Medulla oblongata (tissue), 1 donor: ENCODE measurements around the gene NOBOX.
"Not testable (repeated sequence)": the region's sequence is repeated elsewhere in the genome, so short reads cannot be mapped to it uniquely, and the experiment has no call there.

Experiments used
- DNase-seq: peaks from one replicate; pipeline ENCODE4 v3.0.0-alpha.2; 2015; ENCODE audit errors: extremely low spot score

The NOBOX gene

GRCh38 chr7:144391823-144392255 lies 11.7 kb downstream of the NOBOX start:
- peak; percentile 80 for DNase-seq

DNA sequence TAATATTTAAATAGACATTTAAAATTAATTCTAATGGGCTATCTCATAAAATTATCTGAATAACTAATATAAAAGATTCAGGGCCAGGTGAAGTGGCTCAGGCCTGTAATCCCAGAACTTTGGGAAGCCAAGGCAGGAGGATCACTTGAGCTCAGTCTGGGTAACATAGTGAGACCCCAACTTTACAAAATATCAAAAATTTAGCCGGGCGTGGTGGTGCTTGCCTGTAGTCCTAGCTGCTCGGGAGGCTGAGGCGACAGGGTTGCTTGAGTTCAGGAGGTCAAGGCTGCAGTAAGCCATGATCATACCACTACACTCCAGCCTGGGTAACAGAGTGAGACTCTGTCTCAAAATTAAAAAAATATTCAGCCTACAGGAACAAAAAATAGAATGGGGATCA lies 12.5 kb downstream of the NOBOX start:
- no peak for DNase-seq

DNA sequence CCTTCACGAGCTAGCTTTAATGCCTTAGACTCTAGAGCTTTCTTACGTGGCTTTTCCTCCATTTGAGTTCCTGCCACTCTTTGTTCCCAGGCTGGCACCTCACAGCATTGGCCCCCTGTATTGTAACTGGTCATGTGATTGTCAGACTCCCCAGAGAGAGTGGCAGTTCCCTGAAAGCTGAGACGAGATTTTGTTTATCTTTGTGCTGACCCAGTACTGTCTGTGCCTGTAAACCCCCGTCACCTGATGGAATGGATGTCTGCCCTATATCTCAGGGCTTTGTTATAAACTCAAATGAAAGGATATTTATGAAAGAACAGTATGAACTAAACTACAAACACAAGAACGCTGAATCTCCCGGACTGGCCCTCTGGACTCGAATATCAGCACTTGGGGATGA lies 13.0 kb downstream of the NOBOX start:
- DNase-seq: peak; percentile 43

DNA sequence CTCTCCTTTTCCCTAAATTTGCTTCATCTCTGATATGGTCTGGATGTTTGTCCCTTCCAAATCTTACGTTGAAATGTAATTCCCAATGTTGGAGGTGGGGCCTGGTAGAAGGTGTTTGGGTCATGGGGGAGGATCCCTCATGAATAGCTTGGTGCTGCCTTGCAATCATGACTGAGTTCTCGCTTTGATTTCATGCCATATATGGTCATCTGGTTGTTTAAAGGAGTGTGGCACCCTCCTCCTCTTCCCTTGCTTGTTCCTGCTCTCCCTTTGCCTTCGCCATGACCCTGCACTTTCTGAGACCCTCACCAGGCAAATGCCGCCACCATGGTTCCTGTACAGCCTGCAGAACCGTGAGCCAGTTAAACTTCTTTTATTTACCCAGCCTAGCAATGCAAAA lies 14.5 kb downstream of the NOBOX start:
- no peak for DNase-seq

- no peak for DNase-seq
Measured at GRCh38 chr7:144386741-144387140, 16.8 kb downstream of the NOBOX start.

DNA sequence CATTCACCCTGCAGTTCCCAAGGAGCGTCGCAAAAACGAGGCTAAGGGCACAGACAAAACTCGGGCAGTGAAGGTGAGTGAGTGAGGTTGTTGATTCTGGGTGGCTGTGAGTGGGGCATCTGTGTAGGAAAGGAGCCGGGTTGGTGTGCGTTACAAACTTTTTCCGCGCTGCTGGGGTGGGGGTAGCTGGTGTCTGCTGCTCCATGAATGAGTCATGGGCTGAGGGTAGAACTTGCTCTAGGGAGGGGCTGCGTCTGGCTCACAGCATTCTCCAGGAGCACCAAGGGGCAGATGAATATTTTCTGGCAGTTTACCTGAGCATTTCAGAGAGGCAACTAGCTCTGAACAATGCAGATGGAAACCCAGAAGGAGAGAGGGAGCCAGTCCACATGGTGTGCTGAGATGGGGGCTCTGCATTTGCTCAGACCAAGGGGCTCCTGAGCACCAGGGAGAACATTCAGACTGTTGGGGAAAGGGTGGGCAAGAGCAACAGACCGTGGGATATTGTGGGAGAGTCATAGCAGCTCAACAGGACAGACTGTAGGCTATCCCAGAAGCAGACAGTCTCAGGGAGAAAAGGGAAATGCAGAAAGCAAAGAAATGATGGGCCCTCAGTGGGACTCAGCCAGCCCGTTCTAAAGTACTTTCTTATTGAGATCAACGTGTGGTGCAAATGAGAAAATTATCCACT lies 18.8 kb downstream of the NOBOX start:
- DNase-seq: no peak

GRCh38 chr7:144384071-144384470 lies 19.4 kb downstream of the NOBOX start:
- DNase-seq: no peak

GRCh38 chr7:144379776-144380384 lies 23.6 kb downstream of the NOBOX start:
- no peak for DNase-seq

DNA sequence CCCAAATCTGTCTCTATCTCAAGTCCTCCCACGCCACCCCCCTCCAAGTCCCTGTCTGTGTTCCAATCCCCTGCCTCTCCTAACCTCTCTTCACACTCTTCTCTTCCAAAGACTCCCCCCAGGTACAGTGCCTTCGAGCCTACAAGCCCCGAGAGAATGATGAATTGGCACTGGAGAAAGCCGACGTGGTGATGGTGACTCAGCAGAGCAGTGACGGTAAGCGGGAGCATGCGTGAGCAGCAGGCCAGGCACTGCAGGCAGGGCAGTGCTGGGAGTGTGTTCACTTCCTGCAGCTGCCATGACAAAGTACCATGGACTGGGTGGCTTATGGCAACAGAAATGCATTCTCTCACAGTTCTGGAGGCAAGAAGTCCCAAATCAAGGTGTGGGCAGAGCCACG lies 24.8 kb downstream of the NOBOX start:
- DNase-seq: no peak

- not testable (repeated sequence) for DNase-seq
Measured at GRCh38 chr7:144369221-144369620, 34.3 kb downstream of the NOBOX start.

DNA sequence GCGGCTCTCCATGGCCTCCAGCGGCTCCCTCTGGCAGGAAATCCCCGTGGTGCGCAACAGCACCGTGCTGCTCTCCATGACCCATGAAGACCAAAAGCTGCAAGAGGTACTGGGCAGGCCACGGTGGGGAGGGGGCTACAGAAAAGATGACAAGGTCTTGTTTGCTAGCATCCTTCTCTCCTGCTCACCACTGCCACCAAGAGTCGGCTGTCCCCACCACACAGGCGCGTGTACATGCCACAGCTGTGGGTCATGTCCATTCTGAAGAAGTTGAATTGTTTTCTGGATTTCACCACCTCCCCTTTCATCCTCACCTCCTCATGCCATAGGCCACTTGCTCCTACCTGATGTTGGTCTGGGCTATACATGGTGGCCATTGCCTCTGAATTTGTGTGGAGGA lies 36.2 kb downstream of the NOBOX start:
- DNase-seq: not testable (repeated sequence)

- not testable (repeated sequence) for DNase-seq
Measured at GRCh38 chr7:144365523-144365922, 38.0 kb downstream of the NOBOX start.

- DNase-seq: not testable (repeated sequence)
Measured at GRCh38 chr7:144362061-144362460, 41.4 kb downstream of the NOBOX start.

GRCh38 chr7:144356860-144357259 lies 46.6 kb downstream of the NOBOX start:
- DNase-seq: not testable (repeated sequence)

DNA sequence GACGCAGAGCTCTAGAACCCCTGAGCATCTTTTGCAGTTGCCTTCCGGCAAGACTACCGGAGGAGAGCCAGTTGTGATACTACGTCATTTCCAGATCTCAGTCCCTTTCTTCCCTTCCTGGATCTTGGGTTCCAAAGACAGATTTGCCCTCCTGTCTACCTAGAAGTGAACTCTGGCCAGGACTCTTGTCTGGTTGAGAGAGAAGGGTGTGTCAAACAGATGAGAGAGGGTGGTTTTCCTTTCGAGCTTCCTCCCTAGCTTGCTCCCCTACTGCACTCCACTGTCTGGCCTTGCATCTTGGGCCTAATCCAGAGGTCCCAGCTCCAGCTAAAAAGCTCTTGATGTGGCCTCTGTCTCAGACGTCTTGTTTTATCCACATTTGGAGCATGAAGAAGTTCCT lies 47.3 kb downstream of the NOBOX start:
- not testable (repeated sequence) for DNase-seq

DNA sequence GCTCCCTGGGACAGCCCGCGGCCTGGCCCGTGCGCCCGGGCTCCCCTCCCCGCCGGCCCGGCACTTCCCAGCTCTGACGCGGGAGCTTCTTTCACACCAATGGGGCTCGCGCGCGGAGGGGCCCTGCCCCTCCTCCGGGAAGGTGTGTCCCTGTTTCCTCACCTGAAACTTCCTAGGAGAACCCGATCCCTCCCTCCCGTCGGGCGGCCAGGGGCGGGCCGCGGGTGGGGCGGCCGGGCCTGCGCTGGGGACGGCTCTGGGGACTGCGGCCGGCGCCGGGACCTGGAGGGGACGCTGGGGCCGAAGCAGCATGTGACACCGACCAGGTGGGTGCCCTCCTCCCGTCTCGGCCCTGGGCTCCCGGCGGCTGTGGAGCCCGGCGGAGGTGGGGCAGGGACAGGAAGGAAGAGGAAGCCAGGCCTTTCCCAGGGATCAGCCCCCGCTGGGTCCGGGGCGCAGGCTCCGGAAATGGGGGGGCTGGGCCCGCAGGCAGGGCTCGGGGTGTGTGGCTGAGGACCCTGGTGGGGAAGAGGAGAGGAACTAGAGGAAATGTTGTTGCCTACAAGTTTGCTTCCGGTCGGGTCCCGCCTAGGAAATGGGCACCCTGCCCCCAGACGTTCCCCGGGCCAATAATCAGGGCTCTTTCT lies 48.2 kb downstream of the NOBOX start, which contains the start of gene ARHGEF5:
Gene ARHGEF5 (plus strand): TSS at position 227 of the 647 bp plus-strand sequence. CDS start 7,268 bp downstream, outside the sequence.
- not testable (repeated sequence) for DNase-seq

- DNase-seq: peak; percentile 42
Measured at GRCh38 chr7:144351667-144352066, 51.8 kb downstream of the NOBOX start.

- not testable (repeated sequence) for DNase-seq
Measured at GRCh38 chr7:144348625-144349024, 54.9 kb downstream of the NOBOX start.
